H1 (cell line): Measurements from ENCODE around the gene RNASE3.

ENCODE experiments used
- PHF8 ChIP-seq: fragments of 200-600 bp; sonication (generic); conservative IDR thresholded peaks from 2 replicates; pipeline ENCODE4 v1.7.1; 2012; ENCODE audit warnings: low read depth, mild to moderate bottlenecking, inconsistent platforms, low read length, moderate library complexity
- TF ChIP-seq, protein P1 (sequence below), 3 experiments: IDR thresholded peaks; 1 replicate in 2 of 3; 2 replicates in 1 of 3; pipeline versions ENCODE4 v1.5.1 to v1.6.1; 2011; ENCODE audit warnings: low read length in 3 of 3, mild to moderate bottlenecking in 3 of 3, inconsistent platforms in 2 of 3, low read depth in 1 of 3, moderate library complexity in 1 of 3; ENCODE audit not compliant: insufficient read depth in 1 of 3; ENCODE audit errors: control extremely low read depth in 1 of 3

DNA sequence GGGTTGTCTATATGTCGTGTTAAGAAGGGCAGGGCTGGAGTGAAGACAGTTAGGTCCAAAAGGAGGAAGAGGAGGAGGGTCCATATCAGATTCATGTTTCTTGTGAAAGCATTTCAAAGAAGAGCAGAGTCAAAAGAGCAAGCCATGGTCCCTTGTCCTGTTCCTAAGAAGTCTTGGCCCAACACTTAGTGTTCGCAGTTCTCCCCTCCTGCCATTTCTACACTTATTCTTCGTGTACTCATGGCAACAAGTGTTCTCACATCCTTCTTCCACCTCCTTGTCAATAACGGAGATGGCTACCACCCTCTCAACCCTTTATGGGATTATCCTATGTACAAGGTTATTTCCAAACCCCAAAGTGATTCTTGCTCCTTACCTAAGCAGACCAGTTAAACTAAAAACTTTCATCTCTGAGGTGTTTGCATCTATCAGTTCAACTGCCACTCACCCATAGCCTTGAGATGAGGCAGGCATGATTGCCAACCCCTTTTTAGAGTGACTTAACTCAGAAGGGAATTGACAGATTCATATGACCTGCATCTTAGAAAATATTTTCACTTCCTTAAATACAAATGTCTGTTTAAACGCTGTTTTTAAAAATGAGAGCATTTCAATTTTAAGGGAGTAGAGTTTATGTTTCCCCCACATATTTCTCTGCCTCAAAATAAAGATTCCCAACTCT is 44.3 kb downstream of the RNASE3 start:
- TF ChIP-seq, protein P1, sequence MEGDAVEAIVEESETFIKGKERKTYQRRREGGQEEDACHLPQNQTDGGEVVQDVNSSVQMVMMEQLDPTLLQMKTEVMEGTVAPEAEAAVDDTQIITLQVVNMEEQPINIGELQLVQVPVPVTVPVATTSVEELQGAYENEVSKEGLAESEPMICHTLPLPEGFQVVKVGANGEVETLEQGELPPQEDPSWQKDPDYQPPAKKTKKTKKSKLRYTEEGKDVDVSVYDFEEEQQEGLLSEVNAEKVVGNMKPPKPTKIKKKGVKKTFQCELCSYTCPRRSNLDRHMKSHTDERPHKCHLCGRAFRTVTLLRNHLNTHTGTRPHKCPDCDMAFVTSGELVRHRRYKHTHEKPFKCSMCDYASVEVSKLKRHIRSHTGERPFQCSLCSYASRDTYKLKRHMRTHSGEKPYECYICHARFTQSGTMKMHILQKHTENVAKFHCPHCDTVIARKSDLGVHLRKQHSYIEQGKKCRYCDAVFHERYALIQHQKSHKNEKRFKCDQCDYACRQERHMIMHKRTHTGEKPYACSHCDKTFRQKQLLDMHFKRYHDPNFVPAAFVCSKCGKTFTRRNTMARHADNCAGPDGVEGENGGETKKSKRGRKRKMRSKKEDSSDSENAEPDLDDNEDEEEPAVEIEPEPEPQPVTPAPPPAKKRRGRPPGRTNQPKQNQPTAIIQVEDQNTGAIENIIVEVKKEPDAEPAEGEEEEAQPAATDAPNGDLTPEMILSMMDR (IDR thresholded peaks at IDR 0.05; ENCODE audit: control extremely low read depth in 1 of 3, insufficient read depth in 1 of 3, low read depth in 1 of 3, low read length in 3 of 3) = no peak
- TF ChIP-seq PHF8 = no peak
